GM18526 (cell line): ENCODE data around the gene THTPA.

Experiments
- POLR2A ChIP-seq: IDR thresholded peaks from 3 replicates; pipeline ENCODE4 v1.6.1; 2011; ENCODE audit not compliant: insufficient read length; ENCODE audit errors: extremely low read depth

Gene THTPA

GRCh38 chr14:23609001-23609400, 52.9 kb downstream of the THTPA start:
- TF ChIP-seq POLR2A: no peak
